ENCODE data around the gene SARM1. TPM values are rescaled to one million over a fixed set of nuclear protein-coding genes. Genes with fewer than 3 reads are reported as not detected.

Gene SARM1
- total and polyA plus RNA-seq, 8 donors = 11.7 to 19.9 (median 13.2) TPM

GRCh38 chr17:28397687-28398279 lies 26.3 kb downstream of the SARM1 start:
- Histone ChIP-seq H3K27ac (no peak overlapping the region), H3K27me3 (no peaks in the 10 kb centered on the region), H3K36me3 (peaks cover 0 to 50% of the 10 kb centered on the region in 2 donors), H3K9me3 (no peaks in the 10 kb centered on the region), H3K4me3 (no peak overlapping the region), H3K4me1 (peaks cover 0 to 27% of the 10 kb centered on the region in 2 donors)
- no peak for ATAC-seq
- no peak for DNase-seq
- intact Hi-C loops (cut with DNase I) = no loop called here
- no peak for TF ChIP-seq CTCF (IDR thresholded peaks at IDR 0.05)

- Histone ChIP-seq H3K27me3 (no peaks in the 10 kb centered on the region), H3K4me3 (no peak overlapping the region), H3K9me3 (no peaks in the 10 kb centered on the region), H3K36me3 (peaks cover 0 to 52% of the 10 kb centered on the region in 2 donors), H3K27ac (no peak overlapping the region), H3K4me1 (peaks cover 0 to 32% of the 10 kb centered on the region in 2 donors)
- intact Hi-C loops (cut with DNase I) = no loop called here
- TF ChIP-seq CTCF (IDR thresholded peaks at IDR 0.05) = no peak
- no peak for DNase-seq
- peak; percentile 43 for ATAC-seq
Measured at GRCh38 chr17:28398280-28398981, 26.9 kb downstream of the SARM1 start.

GRCh38 chr17:28399808-28400207 lies 28.3 kb downstream of the SARM1 start:
- intact Hi-C loops (cut with DNase I) = no loop called here
- no peak overlapping the region for H3K4me3 ChIP-seq
- DNase-seq (no peak), ATAC-seq (no peak)
- H3K9me3 ChIP-seq = no peaks in the 10 kb centered on the region
- peaks cover under 1 to 46% of the 10 kb centered on the region in 2 donors for H3K4me1 ChIP-seq
- H3K27me3 ChIP-seq = peaks cover 0 to under 1% of the 10 kb centered on the region in 2 donors
- H3K27ac ChIP-seq = no peak overlapping the region
- peaks cover 0 to 52% of the 10 kb centered on the region in 2 donors for H3K36me3 ChIP-seq
- TF ChIP-seq CTCF (IDR thresholded peaks at IDR 0.05) = no peak

- H3K36me3 ChIP-seq = peaks cover 0 to 32% of the 10 kb centered on the region in 2 donors
- DNase-seq = no peak
- H3K27ac ChIP-seq = no peak overlapping the region
- no peaks in the 10 kb centered on the region for H3K9me3 ChIP-seq
- ATAC-seq = no peak
- no peak overlapping the region for H3K4me3 ChIP-seq
- intact Hi-C loops (cut with DNase I) = no loop called here
- TF ChIP-seq CTCF (IDR thresholded peaks at IDR 0.05) = no peak
- peaks cover 11 to 65% of the 10 kb centered on the region in 2 donors for H3K4me1 ChIP-seq
- H3K27me3 ChIP-seq = peaks cover 0 to 25% of the 10 kb centered on the region in 2 donors
Measured at GRCh38 chr17:28402224-28402630, 30.7 kb downstream of the SARM1 start.

GRCh38 chr17:28402844-28403243 lies 31.4 kb downstream of the SARM1 start:
- Histone ChIP-seq H3K4me1 (peaks cover 11 to 65% of the 10 kb centered on the region in 2 donors), H3K4me3 (no peak overlapping the region), H3K9me3 (no peaks in the 10 kb centered on the region), H3K27me3 (peaks cover 0 to 27% of the 10 kb centered on the region in 2 donors), H3K36me3 (peaks cover 0 to 29% of the 10 kb centered on the region in 2 donors), H3K27ac (no peak overlapping the region)
- no peak for TF ChIP-seq CTCF (IDR thresholded peaks at IDR 0.05)
- intact Hi-C loops (cut with DNase I) = no loop called here
- ATAC-seq (no peak), DNase-seq (no peak)

Measured in left lung (tissue), 10 donors.